NCI-H2029 (cell line): Measurements from ENCODE around the gene SNN.

Experiments used
- DNase-seq: peaks from one replicate; lab custom pipeline; 2025; lab: John Stamatoyannopoulos, UW

SNN gene

DNA sequence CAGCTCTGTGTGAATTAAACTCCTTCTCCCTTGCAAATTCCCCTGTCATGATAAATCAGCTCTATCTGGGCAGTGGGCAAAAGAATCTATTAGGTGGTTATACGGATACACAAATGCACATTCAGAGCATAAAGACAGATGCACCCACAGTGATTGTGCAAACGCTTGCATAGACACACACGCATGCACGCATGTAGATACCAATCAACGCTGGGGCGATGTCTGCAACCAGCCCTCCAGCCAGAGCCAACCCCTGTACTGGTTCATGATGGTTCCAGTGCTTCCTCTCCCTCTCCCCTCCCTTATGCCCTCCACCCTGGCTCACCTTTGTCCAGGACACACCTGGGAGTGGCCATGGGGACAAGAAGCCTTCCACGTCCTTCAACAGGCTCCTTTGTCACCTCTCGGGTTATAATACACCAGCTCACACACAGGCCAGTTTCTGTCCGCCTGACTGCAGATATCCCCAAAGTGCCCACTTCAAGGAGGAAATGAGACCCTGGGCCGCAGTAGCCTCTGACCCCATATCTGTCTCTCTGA, 33.1 kb upstream of the SNN start:
- DNase-seq = no peak

DNA sequence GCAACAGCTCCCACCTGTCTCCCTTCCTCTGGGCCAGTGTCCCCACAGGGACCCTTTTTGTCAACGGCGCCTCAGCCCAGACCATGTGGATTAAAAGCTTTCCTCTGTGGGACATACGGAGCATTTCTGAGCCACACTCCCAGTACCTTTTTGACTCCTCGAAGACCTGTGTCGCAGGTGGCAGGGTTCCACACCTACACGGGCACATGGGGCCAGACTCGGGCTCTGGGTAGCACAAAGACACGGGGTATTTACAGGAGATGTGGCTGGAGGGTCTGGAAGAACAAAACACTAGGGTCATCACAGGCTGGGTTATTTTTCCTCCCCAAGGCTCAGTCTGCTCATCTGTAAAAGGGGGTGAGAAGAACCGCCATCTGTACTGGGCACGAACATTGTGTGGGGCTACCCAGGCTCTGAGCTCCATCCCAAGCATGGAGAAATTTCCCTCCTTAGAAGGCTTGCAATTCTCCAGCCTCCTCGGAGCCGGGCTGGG, 32.5 kb upstream of the SNN start:
- DNase-seq = no peak

DNA sequence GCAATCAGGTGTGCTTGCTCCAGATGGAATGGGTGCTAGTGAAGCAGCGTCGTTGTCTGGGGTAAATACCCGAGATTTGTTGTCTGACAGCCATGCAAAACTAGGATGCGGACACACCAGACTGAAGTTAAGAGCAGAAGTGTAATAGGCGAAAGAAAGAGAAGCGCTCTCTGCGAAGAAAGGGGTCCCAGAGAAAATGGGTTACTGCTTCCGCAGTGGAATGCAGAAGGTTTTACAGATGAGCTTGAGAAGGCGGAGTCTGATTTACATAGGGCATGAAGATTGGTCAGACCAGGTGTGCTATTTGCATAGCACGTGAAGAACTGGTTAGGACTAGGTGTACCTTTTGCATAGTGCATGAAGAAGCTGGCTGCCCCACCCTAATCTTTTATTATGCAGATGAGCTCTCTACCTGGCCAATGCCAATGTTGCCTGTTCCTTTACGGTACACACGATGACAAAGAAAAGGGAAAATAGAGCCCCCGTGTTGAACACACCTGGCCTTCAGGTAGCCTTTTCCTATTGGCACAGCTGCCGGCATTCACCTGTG, 32.0 kb upstream of the SNN start:
- peak; percentile 96 for DNase-seq

DNA sequence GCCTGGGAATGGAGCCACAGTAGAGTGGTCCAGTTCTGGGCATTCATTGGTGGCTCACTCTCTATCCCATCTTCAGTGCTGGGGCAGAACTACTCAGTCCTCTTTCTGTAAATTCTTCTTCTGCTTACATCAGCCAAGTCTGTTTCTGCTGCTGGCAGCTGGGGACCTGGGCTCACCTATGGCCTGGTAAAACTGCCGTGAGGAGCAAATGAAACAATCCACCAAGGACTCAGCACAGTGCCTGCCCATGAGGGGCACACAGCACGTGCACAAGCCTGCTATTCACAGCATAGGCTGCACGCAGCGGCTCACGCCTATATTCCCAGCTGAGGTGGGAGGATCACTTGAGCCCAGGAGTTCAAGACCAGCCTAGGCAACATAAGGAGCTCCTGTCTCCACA, 30.9 kb upstream of the SNN start:
- DNase-seq = no peak

DNA sequence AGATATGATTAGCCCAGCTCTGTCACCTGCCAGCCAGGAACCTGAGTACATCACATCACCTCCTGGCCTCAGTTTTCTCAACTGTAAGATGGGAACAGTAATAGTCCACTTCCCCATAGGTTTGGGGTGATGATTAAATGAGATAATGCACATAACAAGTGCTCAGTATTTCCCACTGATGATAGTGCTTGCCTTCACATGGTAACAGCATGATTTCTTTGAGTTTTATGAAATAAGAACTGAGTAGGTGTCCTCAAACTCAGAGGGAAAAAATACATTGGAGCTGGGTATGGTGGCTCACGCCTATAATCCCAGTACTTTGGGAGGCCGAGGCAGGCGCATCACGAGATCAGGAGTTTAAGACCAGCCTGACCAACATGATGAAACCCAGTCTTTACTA, 30.1 kb upstream of the SNN start:
- DNase-seq = no peak

DNA sequence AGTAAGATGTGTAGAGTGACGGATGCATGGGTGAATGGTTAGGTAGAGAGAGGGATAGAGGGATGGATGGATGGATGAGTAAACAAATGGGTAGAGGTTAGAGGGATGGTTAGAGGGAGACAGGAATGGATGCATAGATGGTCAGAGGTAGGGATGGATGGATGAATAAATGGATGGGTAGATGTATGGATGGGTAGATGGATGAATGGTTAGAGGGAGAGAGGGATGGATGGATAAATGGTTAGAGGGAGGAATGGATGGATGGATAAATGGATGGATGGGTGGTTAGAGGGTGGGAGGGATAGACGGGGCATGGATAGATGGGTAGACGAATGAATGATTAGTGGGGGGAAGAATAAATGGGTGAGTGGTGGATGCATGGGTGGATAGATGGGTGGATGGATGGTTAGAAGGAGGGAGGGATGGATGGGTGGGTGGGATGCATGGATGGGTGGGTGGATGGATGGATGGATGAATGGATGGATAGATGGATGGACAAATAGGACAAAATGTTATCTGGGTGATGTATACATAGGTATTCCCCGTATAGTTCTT, 29.2 kb upstream of the SNN start:
- no peak for DNase-seq

DNA sequence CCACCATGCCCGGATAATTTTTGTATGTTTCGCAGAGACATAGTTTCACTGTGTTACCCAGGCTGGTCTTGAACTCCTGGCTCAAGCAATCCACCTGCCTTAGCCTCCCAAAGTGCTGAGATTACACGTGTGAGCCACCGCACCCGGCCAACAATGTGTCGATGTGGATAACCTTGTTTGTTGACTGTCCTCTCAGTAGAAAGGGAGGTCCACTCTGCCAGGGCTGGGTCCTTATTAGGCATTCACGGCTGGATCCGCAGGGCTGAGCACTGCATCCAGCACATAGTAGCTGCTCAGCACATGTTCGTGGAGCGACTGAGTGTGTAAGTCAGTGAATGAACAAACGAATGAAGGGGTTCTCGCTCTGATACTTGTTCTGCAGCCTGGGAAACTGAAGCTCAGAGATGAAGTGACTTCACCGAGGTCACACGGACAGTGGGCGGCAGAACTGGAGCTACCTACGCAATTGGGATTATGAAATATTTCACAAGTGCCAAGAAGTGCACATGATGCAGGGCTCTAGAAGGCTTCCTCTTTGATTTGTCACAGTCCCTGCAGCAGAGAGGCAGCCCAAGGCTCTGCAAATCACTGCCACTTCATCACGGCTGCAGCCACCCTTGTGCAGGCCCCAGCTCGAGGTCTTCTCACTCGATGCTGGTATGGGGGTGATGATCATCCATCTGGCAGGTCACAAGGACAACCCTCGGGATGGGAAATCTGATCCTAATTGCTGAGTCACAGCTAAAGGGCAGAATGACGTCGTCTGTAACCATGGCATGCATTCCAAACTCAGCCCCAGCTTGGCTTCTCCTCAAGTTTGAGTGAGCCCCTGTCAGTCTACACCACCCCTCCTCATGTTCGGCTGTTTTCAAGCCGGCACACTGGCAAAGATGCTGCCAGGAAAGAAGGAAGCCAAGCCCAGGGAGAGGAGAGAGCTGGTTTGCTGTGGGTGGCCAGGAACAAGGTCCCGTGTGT, 28.0 kb upstream of the SNN start:
- peak; percentile 57 for DNase-seq

DNA sequence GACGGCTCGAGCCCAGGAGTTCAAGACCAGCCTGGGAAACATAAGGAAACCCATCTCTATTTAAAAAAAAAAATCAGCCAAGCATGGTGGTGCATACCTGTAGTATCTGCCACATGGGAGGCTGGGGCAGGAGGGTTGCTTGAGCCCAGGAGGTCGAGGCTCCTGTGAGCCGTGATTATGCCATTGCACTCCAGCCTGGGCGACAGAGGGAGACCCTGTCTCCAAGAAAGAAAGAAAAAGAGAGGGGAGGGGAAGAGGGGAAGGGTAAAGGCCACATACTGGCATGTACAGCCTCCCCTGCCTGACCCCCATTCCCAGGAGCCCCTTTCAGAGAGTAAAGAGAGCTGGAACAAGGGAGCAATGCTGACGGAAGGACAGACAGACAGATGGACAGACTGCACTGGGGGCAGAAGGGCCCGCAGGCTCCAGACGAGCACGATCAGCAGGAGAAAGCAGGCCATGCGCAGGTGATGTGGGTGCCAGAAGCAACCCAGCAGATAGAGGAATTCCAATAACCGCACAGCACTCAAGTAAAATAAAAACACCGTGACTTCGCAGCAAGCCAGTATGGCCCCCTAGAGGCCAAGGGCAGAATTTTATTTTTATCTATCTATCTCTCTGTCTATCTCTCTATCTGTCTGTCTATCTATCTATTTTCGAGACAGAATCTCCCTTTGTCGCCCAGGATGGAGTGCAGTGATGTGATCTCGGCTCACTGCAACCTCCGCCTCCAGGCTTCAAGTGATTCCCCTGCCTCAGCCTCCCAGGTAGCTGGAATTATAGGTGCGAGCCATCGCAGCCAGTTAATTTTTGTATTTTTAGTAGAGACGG, 27.1 kb upstream of the SNN start:
- DNase-seq = peak; percentile 54

DNA sequence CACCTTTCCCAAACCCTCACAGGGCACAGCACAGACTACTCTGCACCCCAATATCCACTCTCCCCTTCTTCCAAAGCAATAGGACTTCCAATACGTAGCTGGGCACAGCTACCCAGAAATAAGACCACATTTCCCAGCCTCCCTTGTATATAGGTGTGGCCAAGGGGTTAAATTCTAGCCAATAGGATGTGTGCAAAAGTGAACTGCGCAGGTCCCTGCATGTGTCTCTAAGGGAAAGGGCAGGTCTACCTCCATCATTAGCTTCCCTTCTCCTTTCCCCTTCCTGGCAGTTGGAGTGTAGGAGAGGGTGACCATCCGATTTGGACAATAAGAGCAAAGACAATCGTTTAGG, 25.5 kb upstream of the SNN start:
- DNase-seq = no peak

DNA sequence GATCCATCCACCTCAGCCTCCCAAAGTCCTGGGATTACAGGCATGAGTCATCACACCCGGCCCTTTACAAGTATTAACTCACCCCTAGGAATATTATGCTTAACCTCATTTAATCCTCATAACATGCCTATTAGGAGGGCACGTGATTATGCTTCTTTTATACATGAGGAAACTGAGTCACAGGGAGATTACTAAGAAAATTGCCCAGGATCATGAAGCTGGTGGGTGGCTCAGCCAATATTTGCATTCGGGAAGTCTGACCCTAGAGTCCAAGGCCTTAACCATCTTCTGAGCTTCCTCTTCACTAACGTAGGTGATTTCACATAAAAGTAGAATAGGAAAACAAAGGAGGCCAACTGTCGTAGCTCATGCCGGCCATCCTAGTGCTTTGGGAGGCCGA, 19.0 kb upstream of the SNN start:
- DNase-seq = no peak

DNA sequence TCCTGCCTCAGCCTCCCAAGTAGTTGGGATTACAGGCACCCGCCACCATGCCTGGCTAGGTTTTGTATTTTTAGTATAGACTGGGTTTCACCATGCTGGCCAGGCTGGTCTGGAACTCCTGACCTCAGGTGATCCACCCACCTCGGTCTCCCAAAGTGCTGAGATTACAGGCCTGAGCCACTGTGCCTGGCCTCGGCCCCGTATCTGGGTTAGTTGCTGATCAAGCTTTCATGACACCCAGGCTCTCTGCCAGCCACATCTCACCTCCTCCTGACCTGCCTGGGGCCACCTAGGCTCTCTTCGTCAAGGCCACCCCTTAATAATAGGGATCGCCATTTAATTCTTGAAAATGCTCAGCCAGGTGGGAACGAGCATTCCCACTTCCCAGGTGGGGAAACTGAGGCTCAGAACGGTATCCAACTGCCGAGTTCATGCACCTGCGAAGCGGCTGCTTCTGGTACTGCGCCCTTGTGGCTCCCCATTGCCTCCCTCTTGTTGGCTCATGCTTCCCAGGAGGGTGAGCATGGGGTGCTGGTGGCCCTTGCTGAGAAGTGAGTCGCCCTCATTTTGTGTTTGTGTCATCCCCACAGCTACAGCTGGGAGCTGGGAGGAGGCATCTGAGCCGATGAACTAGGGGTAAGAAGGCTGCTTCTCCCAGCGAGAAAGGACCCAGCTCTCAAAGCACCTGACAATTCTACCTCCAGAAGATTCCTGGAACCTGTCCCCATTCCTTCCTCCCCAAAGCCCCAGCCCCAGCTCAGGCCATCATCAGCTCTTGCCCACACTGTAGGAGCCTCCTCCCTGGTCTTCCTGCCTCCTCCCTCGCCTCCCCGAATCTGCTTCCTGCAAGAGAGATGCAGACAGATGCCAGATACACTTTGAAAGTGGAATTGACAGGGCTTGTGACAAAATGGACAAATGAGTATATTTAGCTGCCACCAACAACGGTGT, 17.3 kb upstream of the SNN start:
- no peak for DNase-seq

DNA sequence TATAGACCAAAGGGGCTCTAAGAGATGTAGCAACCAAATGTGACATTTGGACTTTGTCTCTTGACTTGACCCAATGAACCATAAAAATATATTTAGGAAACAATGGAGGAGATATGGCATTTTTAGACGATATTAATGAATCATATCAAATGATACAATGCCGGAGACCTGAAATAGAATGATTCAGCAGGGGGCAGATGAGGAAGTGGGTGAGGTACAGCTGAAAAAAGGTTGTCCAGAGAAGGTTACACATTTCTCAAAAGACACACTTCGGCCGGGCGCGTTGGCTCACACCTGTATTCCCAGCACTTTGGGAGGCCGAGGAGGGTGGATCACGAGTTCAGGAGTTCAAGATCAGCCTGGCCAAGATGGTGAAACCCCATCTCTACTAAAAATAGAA, 16.5 kb upstream of the SNN start:
- DNase-seq = no peak

DNA sequence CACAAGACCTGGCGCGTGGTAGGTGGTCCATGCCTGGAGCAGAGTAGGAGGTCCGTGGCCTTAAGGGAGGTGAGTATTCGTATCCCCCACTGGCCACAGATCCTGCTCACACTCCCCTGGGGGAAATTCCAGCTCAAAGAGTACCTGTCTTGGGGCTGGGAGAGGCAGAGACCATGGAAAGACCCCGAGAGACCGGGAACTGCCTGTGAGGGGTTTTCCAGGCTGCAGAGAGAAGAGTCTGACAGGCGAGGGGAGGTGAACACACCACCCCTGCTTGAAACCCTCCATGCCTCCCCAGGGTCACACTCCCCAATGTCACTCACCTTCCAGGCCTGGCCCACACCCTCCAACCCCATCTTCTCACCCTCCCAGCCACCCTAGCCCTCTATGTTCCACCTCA, 12.6 kb upstream of the SNN start:
- no peak for DNase-seq

DNA sequence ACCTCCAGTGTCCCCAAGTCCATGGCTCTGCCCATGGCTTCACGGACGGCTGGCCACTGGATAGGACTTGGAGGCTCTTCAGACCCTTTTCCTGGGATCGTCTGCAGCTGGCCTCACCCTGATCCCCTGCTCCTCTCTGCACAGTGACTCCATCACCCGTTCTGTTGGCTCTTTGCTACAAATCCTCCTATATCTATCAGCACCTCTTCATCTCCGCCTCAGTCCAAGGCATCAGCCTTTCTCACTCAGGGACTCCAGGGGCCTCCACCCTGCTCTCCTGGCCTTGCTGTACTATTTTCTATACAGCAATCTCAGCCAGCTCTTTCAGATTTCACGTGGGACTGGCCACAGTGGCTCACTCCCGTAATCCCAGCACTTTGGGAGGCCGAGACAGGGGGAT, 10.7 kb upstream of the SNN start:
- DNase-seq = no peak

DNA sequence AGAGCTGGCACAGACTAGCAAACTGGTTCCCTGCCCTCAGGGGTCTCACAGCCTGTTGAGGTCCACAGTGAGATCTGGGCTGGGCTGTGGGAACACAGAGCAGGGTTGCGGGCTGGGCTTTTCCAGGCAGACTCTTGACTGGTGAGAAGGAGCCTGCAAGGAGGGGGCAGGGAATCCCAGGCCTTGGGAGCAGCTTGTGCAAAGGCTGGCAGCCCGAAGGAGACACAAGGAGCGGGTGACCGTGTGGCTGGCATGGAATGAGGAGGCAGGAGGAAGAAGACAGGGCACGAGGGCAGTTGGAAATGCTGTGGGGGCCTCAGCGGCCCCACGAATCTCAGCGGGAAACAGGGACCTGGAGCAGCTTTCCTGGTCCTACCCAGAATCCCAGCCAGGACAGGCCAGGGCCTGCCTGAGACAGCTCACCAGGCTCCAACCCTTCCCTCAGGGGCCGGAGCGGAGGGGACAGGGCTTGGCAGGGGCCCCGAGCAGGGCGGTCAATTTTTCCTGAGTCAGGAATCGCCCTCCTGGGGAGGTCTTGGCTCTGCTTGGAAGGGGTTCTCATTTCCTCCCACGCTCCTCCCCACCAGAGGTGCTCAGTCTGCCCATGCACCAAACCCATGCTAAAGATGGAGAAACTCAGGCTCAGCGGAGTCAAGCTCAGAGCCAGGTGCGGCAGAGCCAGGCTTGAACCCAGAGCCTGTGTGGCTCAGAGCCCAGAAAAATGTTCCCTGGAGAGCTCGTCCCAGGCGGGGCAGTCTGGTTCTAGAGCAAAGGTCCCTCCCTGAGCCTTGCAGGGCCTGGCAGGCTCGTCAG, 9.2 kb upstream of the SNN start:
- DNase-seq = no peak

DNA sequence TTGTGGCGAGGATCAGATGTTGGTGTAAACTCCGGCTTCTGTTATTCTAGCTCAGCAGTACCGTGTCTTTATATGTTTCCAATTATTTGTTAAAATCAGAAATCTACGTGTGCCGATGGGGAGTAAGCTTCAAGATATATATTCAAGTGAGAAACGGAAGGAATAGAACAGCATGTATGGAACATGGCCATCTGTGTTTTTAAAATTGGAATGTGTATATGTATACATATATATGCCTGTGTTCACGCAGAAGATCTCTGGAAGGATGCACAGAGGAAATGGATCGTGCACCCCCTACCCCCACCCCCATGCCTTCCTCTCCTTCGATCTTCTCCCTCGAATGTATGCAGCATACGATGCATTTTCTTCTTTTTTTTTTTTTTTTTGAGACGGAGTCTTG, 7.7 kb upstream of the SNN start:
- DNase-seq = no peak

DNA sequence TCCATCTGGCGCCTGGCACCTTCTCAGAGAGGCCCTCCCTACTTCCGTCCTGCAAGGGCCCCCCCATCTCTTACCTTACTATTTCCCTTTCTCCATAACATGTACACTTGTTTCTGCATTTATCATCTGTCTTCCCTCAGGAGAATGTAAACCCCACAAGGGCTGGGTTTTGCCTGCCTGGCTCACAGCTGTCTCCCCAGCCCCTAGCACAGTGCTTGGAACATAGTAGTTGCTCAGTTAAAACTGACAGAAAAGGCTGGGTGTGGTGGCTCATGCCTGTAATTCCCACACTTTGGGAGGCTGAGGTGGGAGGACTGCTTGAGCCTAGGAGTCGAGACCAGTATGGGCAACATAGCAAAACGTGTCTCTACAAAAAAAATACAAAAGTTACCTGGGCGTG, 5.7 kb upstream of the SNN start:
- DNase-seq = no peak

DNA sequence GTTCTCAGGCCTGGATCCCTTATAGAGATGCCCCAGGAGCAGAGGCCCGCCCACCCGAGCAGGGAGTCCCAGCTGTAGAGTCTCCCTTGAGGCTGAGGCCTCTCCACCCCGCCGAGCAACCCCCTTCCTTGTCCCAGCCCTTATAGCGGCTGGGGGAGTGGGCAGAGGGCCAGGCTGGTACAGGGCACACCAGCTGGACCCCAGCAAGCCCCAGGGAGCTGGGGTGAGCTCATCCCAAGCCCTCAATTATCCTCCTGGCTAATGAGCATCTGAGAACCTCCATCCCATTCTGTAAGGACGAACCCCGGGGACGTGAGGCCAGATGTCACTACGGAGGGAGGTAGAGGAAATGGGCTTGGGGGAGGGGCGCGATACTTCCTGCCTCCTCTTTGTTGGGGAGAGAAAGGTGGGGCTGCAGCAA, 3.2 kb upstream of the SNN start:
- DNase-seq = no peak

DNA sequence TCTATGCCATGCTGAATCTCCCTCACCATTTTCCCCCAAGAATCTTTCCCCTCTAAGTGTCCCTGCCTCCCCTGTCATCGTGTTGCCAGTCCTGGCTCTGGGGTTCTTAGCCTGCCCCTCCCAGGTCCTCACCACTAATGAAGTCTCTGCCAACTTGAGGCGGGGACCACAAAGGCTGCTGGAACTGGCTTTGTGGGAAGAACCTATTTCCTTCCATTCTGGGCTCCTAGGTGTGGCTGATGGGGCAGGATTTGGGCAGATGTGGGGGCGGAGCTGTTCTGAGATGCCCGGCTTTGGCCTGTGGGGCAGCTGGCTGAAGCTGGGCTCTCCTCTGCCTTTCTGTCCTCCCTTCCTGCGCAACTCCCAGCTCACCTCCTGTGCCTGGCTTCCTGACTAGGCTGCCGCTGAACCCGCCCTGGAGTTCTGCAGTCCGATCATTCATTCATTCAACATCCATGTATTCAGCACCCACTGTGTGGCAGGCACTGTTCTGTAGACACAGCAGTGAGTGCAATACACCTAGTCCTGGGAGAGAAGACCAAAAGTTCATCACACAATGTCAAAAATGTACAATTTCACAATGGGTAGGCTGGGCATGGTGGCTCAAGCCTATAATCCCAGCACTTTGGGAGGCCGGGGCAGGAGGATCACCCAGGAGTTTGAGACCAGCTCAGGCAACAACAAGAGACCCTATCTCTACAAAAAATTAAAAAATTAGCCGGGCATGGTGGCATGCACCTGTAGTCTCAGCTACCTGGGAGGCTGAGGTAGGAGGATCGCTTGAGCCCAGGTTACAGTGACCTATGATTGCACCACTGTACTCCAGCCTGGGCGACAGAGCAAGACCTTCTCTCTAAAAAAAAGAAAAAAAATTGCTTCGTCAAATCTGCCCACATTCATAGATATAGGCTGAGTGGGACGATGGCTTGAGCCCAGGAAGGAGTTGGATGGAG, 1.9 kb upstream of the SNN start:
- no peak for DNase-seq
